Measurements from ENCODE around the gene HSPA14. TPM values are rescaled to one million over a fixed set of nuclear protein-coding genes. Genes with fewer than 3 reads are reported as not detected.

Gene HSPA14
- total and polyA plus RNA-seq, 2 of the 4 experiments (the other 2 are of a cell fraction): 10.3 to 11.8 TPM

DNA sequence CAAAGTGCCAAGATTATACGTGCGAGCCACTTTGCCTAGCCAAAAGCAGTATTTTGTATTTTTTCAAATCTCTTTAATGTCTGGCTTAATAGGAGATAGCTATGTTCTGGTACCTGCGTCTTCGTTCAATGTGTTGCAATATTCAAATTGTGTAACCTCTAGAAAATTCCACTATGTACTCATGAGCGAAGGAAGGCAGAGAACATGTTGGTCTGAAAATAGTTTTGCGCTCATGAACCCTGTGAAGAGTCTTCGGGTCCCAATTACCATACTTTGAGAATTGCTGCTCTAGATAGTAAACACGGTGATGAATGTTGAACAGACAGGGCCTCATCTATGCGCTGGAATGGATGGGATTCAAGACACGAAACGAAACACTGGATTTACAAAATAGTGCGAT is 37.8 kb downstream of the HSPA14 start:
- in situ Hi-C loops (cut with MboI; ENCODE audit: low sequenced_read_pairs): no loop called here
- BruUV-seq (replicated peaks): no TSS peak

More for the DNA sequence above, 37.8 kb downstream of the HSPA14 start:
- Histone ChIP-seq H2AK5ac (ENCODE audit: low read depth, low read length) (no peak overlapping the region), H2BK5ac (ENCODE audit: low read depth, low read length, poor library complexity, severe bottlenecking) (no peak overlapping the region), H3K27me3 (ENCODE audit: control insufficient read depth, insufficient read depth, low read length) (no peaks in the 10 kb centered on the region), H4K5ac (ENCODE audit: low read depth, low read length) (no peak overlapping the region), H3K9me1 (ENCODE audit: insufficient read depth, low read length) (peaks cover 12% of the 10 kb centered on the region), H3K18ac (ENCODE audit: low read depth, low read length) (no peak overlapping the region), H3K9ac (ENCODE audit: low read depth, low read length) (no peak overlapping the region), H3K4ac (ENCODE audit: low read depth, low read length) (no peak overlapping the region), H4K91ac (ENCODE audit: insufficient read depth, low read depth, low read length) (no peak overlapping the region), H2AFZ (replicated peaks; ENCODE audit: low read length, poor library complexity) (no peak overlapping the region), H4K20me1 (ENCODE audit: insufficient read depth, low read length) (peaks cover 9% of the 10 kb centered on the region; the same call in 1 of the 2 replicates), H2BK20ac (ENCODE audit: low read depth, low read length) (no peak overlapping the region), H3K27ac (ENCODE audit: insufficient read depth, low read length) (no peak overlapping the region), H3K23ac (ENCODE audit: low read depth, low read length) (peak overlapping the region; percentile 50; the same call in 1 of the 2 replicates), H2BK15ac (ENCODE audit: low read depth, low read length) (no peak overlapping the region), H3K36me3 (ENCODE audit: control insufficient read depth, insufficient read depth, low read length) (no peaks in the 10 kb centered on the region), H4K8ac (ENCODE audit: low read depth in 2 of 2, low read length in 2 of 2) (no peak overlapping the region), H3K79me1 (ENCODE audit: low read depth in 1 of 2, low read length in 2 of 2) (peaks cover 30 to 48% of the 10 kb centered on the region in 2 experiments), H2BK120ac (ENCODE audit: low read depth, low read length) (no peak overlapping the region), H3K4me3 (ENCODE audit: insufficient read depth, low read depth, low read length) (no peak overlapping the region), H3K14ac (replicated peaks; ENCODE audit: low read depth, low read length) (no peak overlapping the region), H2AK9ac (replicated peaks; ENCODE audit: low read depth, low read length, poor library complexity) (no peak overlapping the region), H3K56ac (ENCODE audit: extremely low read depth, insufficient read depth, low read length) (no peak overlapping the region), H3K4me1 (ENCODE audit: control insufficient read depth, insufficient read depth, low read length) (peaks cover 12% of the 10 kb centered on the region), H3K9me3 (ENCODE audit: control insufficient read depth, insufficient read depth, low read length) (no peaks in the 10 kb centered on the region), H3K4me2 (ENCODE audit: low read depth, low read length) (no peak overlapping the region)
- 98% methylated on average over 8 of the region's 12 CpGs; no CpG with 5 or more reads in 1 of the 2 experiments for WGBS, 2 experiments (ENCODE audit: extremely low coverage in 2 of 2, insufficient read length in 1 of 2)
- ATAC-seq (ENCODE audit: low read depth) (no peak), DNase-seq (no peak)
- ChIA-PET POLR2A (ENCODE audit: unreplicated experiment) (no interaction called here), CTCF (interaction anchor here (0.6 kb wide), 1 partner anchor 25 kb away, joined by 4 read pairs; no protein-coding TSS in a partner anchor)
- dilution Hi-C loops (cut with HindIII; ENCODE audit: low sequenced_read_pairs, unreplicated experiment) (no loop called here), intact Hi-C loops (cut with micrococcal nuclease) (loop anchor here (10.0 kb wide), 1 partner anchor 229 kb away; no protein-coding TSS in a partner anchor)
- TF ChIP-seq CEBPB (IDR thresholded peaks at IDR 0.05; ENCODE audit: low read depth, low read length): peak; percentile 48
- TF ChIP-seq CHD1 (IDR thresholded peaks at IDR 0.05; ENCODE audit: low read depth, low read length): no peak
